Hematopoietic multipotent progenitor cell treated with erythropoietin and hydrocortisone succinate and interleukin-3 and kit ligand, for 4 days (in vitro differentiated cells): ENCODE data around the gene PTGS2.

ENCODE experiments used
- DNase-seq: peaks from one replicate; pipeline ENCODE4 v3.0.0-alpha.2; 2015

The PTGS2 gene

DNA sequence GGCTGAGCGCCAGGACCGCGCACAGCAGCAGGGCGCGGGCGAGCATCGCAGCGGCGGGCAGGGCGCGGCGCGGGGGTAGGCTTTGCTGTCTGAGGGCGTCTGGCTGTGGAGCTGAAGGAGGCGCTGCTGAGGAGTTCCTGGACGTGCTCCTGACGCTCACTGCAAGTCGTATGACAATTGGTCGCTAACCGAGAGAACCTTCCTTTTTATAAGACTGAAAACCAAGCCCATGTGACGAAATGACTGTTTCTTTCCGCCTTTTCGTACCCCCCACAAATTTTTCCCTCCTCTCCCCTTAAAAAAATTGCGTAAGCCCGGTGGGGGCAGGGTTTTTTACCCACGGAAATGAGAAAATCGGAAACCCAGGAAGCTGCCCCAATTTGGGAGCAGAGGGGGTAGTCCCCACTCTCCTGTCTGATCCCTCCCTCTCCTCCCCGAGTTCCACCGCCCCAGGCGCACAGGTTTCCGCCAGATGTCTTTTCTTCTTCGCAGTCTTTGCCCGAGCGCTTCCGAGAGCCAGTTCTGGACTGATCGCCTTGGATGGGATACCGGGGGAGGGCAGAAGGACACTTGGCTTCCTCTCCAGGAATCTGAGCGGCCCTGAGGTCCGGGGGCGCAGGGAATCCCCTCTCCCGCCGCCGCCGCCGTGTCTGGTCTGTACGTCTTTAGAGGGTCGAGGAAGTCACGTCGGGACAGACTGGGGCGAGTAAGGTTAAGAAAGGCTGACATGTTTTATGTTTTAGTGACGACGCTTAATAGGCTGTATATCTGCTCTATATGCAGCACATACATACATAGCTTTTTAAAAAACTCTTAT is at the start of gene PTGS2:
Gene PTGS2, minus strand, starts transcription at position 179 of the 817 bp plus-strand sequence. Its CDS starts 133 bp downstream, at position 46.
- DNase-seq, result peak; percentile 98

DNA sequence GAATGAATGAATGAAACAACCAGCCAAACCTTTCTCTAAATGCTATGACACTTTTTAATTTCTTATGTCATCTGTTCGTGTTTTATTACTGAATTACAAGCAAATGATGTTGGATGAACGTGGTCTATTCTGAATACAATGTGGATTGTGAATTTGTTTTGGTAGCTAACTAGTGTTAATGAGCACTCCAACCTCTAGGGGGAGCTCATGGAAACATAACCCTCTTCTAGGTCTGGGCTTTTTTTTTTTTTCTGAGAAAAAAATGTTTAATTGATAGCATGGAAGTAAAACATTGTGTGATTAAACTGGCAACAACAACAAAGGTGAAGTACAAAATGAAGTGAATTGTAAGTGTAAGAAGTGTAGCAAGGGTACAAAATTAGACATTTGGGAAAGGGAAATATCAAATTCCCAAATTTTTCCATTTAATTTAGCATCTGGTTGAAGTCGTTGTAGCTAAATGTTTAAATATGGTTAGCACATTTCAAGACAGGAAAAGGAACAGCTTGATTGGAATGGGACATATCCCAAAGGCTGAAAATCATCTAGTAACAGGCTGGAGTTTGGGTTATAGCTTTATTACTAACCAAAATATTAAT is 42.6 kb upstream of the PTGS2 start:
- peak; percentile 88 for DNase-seq

- peak; percentile 70 for DNase-seq
Measured at GRCh38 chr1:186717286-186717685, 37.1 kb upstream of the PTGS2 start.

DNA sequence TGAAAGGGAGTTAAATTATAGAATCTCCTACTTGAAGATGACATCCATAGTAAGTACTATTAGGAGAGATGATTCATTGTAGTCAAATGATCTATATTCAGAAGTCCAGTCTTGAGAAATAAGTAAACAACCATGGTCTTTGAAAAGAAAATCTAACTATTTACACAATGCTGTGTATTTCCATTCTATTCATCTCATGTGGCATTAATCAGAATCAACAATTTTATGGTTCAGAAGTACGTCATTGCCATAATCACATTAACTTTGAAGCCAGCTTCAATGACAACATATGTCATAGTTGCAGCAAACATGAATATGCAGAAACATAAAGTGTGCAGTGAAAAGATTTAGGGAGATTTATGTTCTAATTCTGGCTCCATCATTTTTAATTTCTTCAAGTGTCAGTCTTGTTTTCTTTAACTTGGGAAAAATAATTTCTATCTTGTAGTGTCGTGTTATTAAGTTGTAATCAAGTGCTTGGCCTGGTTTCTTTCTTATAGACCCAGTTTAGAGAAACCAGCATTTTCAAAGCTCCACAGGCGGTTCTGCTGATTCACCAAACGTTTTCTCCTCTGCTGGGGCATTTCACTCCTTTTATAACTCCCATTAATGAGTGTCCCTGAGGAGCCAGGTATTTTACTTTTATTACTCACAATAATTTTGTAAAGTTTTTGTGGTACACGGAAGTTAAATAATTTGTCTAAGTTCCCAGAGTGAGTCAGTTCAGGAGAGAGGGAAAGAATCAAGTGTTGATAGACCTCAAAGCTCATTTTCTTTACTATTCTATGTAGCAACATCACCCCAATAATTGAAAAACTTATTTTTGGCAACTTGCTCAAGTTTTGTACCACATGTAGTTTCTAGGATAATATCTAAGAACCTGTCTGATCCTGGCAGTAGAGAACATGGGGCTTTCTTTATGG is 35.9 kb upstream of the PTGS2 start:
- DNase-seq, result no peak

DNA sequence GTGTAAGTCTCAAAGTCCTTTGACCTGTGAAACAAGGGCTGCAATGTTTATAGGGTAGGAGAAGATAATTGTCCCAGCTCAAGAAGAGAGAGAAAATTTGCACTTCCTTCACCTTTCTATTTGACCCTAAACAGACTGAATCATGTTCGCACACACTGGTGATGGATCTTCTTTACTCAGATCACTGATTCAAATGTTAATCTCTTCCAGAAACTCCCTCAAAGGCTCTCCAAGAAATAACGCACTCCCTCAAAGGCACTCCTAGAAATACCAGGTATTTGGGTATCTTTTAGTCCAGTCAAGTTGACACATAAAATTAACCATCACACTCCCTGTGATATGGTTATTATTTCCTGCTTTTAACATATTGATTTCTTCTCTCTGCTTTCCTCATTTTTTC is 30.5 kb upstream of the PTGS2 start:
- no peak for DNase-seq

DNA sequence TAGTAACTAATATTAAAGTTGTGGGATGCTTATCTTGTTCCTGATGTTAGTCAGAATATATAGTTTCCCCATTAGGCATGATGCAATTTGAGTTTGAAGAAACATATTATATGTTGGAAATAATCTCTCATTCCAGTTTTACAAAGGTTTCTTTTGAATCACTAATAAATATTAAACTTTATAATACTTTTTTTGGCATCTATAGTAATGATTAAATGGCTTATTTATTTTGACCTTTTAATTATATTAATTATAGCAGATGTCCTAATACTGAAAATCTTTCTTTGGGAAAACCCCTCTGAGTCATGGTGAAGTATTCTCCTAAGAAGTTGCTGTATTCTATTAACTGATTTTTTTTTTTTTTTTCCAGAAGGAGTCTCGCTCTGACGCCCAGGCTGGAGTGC is 28.5 kb upstream of the PTGS2 start:
- no peak for DNase-seq

DNA sequence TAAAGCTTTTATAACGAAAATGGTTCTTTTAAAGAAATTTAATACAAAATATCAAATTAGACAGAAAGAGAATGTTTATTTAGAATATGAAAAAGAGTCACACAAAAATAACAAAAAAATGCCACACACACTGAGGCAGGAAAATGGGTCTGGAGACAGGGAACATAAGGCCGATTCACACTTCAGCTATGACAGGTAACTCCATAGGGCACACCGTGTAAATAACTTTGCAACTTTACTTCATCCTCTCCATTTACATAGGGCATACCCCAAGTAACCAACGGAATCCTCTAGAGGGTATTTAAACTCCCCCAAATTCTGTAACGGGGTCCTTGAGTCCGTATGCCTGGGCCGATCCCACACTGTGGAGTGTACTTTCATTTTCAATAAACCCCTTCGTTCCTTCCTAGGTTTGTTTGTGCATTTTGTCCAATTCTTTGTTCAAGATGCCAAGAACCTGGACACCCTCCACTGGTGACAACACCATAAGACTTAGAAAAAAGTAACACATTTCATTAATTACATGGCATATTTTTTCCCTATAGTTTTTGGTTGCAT is 23.1 kb upstream of the PTGS2 start:
- DNase-seq, result no peak

- no peak for DNase-seq
Measured at GRCh38 chr1:186700722-186701121, 20.5 kb upstream of the PTGS2 start.

DNA sequence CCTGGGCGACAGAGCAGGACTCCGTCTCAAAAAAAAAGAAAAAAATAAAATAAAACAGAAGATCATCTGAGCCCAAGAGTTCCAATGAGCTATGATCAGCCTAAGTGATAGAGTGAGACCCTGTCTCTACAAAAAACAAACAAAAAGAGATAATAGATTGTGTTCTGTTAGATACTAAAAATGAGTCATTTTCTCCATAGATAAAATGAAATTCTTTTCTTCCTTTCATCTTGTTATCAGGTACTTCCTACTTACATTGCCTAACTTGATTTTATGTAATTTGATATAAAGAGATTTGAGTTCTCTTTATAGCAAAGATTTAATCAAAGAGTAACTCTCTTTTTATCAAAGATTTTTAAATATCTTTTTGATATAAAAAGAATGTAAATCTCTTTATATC is 19.3 kb upstream of the PTGS2 start:
- DNase-seq, result no peak

- DNase-seq, result no peak
Measured at GRCh38 chr1:186689907-186690306, 9.7 kb upstream of the PTGS2 start.

GRCh38 chr1:186689376-186689775 is 9.2 kb upstream of the PTGS2 start:
- peak; percentile 14 for DNase-seq

- DNase-seq, result no peak
Measured at GRCh38 chr1:186683652-186684410, 3.6 kb upstream of the PTGS2 start.

DNA sequence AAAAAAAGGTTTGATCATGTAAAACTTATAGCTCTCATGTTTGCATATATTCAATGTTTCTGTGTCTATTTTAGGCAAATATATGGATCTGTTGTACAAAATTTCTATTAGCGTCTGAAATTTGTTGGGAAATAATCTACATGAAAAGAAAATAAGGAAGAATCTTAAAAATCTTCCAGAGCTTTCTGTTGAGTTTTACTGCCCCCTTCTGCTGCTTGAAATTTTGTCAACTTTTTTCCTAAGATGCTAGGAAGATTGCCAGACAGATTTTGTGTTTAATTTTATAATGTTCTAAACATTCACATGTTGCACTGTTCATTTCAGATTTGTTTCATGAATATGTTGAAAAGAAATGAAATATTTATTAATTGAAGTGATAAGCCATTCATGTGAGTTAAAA is 2.5 kb upstream of the PTGS2 start:
- peak; percentile 47 for DNase-seq

DNA sequence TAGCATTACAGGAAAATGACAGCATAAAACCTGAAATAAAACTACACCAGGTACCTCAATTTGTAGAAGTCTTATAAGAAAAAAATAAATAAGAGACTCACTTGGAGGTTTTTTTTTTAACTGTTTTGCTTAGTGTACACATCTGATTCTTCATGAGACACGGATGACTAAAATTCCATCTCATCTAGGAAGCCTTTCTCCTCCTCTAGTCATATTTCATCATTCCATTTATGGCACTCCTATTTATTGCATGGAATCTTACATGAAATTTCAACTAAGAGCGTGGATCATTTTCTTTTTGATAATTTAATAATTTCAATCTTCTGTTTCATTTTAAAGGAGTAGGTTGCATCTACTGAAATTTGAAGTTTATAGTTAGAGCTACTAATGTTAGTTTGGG is 1.6 kb upstream of the PTGS2 start:
- no peak for DNase-seq

GRCh38 chr1:186681121-186681520 is 898 bp upstream of the PTGS2 start:
- peak; percentile 29 for DNase-seq

GRCh38 chr1:186679924-186680244 is 339 bp downstream of the PTGS2 start:
- no peak for DNase-seq

GRCh38 chr1:186678155-186678554 is 2.1 kb downstream of the PTGS2 start:
- no peak for DNase-seq

- no peak for DNase-seq
Measured at GRCh38 chr1:186672596-186672995, 7.6 kb downstream of the PTGS2 start.

GRCh38 chr1:186672131-186672530 is 8.1 kb downstream of the PTGS2 start:
- DNase-seq, result no peak

DNA sequence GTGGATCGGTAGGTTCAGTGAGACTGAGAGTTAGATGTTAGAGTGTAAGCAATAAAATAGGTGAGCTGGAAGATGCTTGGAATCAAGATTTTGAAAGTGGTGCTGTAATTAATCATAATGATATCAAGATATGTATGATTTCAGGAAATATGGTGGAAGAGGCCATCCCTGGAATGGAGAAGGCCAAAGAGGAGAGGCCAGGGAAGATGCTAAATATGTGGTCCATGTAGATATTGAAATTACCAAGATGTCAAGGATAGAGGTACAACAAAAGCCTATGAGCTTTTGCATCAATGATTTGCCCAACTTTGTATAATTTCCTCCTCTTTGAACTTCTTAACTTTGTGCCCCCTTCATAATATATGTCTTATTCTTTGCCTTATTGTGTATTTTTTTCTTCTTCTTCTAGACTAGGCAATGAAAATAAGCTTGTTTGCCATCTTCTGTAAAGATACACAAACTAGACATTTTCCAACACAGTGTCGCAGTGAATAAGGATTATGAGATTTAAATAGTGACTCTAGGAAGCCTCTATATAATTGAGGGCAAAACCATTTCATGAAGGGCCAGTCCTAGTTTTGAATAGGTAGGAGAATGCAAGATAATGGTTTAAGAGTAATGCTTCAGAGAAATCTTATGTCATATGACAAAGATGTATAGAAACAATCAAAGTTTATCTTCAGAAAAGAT is 8.9 kb downstream of the PTGS2 start:
- no peak for DNase-seq

GRCh38 chr1:186670297-186671135 is 9.7 kb downstream of the PTGS2 start:
- no peak for DNase-seq
